Fibroblast of pulmonary artery (primary cell): ENCODE data around the gene ZNF844.

Source experiments
- DNase-seq: peaks from one replicate; pipeline ENCODE4 v3.0.0-alpha.2; 2010; ENCODE audit warnings: low read depth
- H3K4me3 ChIP-seq: replicated peaks from 2 replicates; pipeline ENCODE4 v1.5.1; 2011; ENCODE audit warnings: low read depth, mild to moderate bottlenecking, control low read depth, low read length, moderate library complexity
- CTCF ChIP-seq: IDR thresholded peaks from 2 replicates; pipeline ENCODE4 v1.5.1; 2011; ENCODE audit warnings: mild to moderate bottlenecking, control low read depth, low read length, inconsistent platforms; ENCODE audit errors: missing control alignments

Gene ZNF844

GRCh38 chr19:12064590-12065538 lies at the start of gene ZNF844:
Gene ZNF844 (plus strand): TSS chr19:12064731. CDS start chr19:12064874, 143 bp downstream.
- H3K4me3 ChIP-seq: peak within 1 kb of the TSS; percentile 96
- TF ChIP-seq CTCF: no peak
- peak; percentile 91 for DNase-seq

GRCh38 chr19:12015015-12015752 lies 49.3 kb upstream of the ZNF844 start:
- no peak for TF ChIP-seq CTCF
- H3K4me3 ChIP-seq: no peak overlapping the region
- no peak for DNase-seq

GRCh38 chr19:12015753-12016116 lies 48.8 kb upstream of the ZNF844 start:
- no peak for TF ChIP-seq CTCF
- H3K4me3 ChIP-seq: no peak overlapping the region
- no peak for DNase-seq

GRCh38 chr19:12034198-12034597 lies 30.3 kb upstream of the ZNF844 start:
- DNase-seq: no peak
- H3K4me3 ChIP-seq: peak overlapping the region; percentile 88
- TF ChIP-seq CTCF: no peak

- no peak for TF ChIP-seq CTCF
- no peak for DNase-seq
- H3K4me3 ChIP-seq: peak overlapping the region; percentile 88
Observed at GRCh38 chr19:12034620-12035019, 29.9 kb upstream of the ZNF844 start.

- TF ChIP-seq CTCF: no peak
- peak within 1 kb of the TSS; percentile 88 for H3K4me3 ChIP-seq
- peak; percentile 82 for DNase-seq
Observed at GRCh38 chr19:12035220-12036172, 29.0 kb upstream of the ZNF844 start, which contains the start of gene ZNF433. Gene ZNF433 (minus strand): TSS chr19:12035679. CDS start chr19:12035539, 140 bp downstream.
